ENCODE data around the gene DHX9. TPM values are rescaled to one million over a fixed set of nuclear protein-coding genes. Genes with fewer than 3 reads are reported as not detected.

The DHX9 gene
- total RNA-seq, 1 donor from 2014 or later, result 61.9 TPM

GRCh38 chr1:182829285-182829932 lies 9.7 kb upstream of the DHX9 start:
- H3K4me1 ChIP-seq, result no peaks in the 10 kb centered on the region

GRCh38 chr1:182833271-182833670 lies 5.9 kb upstream of the DHX9 start:
- no peak overlapping the region for H3K4me3 ChIP-seq
- TF ChIP-seq CTCF (IDR thresholded peaks at IDR 0.05; ENCODE audit: borderline replicate concordance), result no peak
- no peaks in the 10 kb centered on the region for H3K36me3 ChIP-seq
- intact Hi-C loops (cut with micrococcal nuclease), result no loop called here
- no peaks in the 10 kb centered on the region for H3K4me1 ChIP-seq
- H3K27ac ChIP-seq (replicated peaks), result no peak overlapping the region
- H3K9me3 ChIP-seq (replicated peaks), result no peaks in the 10 kb centered on the region
- no peak for DNase-seq
- H3K27me3 ChIP-seq (ENCODE audit: low read depth), result no peaks in the 10 kb centered on the region

More at GRCh38 chr1:182829285-182829932, 9.7 kb upstream of the DHX9 start:
- Histone ChIP-seq H3K9me3 (replicated peaks) (no peaks in the 10 kb centered on the region), H3K27ac (replicated peaks) (no peak overlapping the region), H3K36me3 (no peaks in the 10 kb centered on the region), H3K4me3 (no peak overlapping the region), H3K27me3 (ENCODE audit: low read depth) (no peaks in the 10 kb centered on the region)
- no peak for TF ChIP-seq CTCF (IDR thresholded peaks at IDR 0.05; ENCODE audit: borderline replicate concordance)
- intact Hi-C loops (cut with micrococcal nuclease), result no loop called here
- DNase-seq, result no peak

DNA sequence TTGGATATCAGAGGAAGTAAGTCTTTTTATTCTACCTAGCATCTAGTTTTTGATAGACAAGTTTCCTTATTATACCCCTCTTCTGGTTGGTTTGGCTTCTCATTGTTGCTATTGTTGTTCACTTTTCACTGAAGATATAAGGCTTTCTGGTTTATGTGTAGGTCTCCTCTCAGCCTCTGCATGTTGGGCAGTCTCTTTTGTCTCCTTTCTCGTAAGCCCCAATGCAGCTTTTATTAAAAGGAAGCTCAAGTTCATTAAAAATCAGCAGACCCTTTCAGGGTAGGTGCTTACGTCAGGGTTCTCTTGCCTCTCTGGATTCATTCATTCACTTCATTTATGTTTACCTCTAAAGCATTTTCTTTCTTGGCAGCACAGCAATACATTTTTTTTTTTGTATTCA lies 4.8 kb upstream of the DHX9 start:
- H3K4me1 ChIP-seq, result peaks cover 6% of the 10 kb centered on the region
- no peaks in the 10 kb centered on the region for H3K9me3 ChIP-seq (replicated peaks)
- intact Hi-C loops (cut with micrococcal nuclease), result no loop called here
- no peak for DNase-seq
- no peak for TF ChIP-seq CTCF (IDR thresholded peaks at IDR 0.05; ENCODE audit: borderline replicate concordance)
- H3K27me3 ChIP-seq (ENCODE audit: low read depth), result no peaks in the 10 kb centered on the region
- no peak overlapping the region for H3K4me3 ChIP-seq
- H3K36me3 ChIP-seq, result no peaks in the 10 kb centered on the region
- no peak overlapping the region for H3K27ac ChIP-seq (replicated peaks)

DNA sequence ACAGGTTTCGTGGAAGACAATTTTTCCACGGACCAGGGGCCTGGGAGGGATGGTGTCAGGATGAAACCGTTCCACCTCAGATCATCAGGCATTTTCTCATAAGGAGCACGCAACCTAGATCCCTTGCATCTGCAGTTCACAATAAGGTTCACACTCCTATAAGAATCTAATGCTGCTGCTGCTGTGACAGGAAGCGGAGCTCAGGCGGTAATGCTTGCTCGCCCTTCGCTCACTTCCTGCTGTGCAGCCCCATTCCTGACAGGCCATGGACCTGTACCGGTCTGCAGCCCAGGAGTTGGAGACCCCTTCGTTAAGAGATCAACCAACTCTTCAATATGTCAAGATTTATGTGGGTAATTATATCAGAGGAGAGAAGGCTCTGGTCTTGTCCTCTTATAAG lies 3.3 kb upstream of the DHX9 start:
- Histone ChIP-seq H3K27me3 (ENCODE audit: low read depth) (no peaks in the 10 kb centered on the region), H3K27ac (replicated peaks) (no peak overlapping the region), H3K4me1 (peaks cover 21% of the 10 kb centered on the region), H3K36me3 (no peaks in the 10 kb centered on the region), H3K9me3 (replicated peaks) (no peaks in the 10 kb centered on the region), H3K4me3 (no peak overlapping the region)
- intact Hi-C loops (cut with micrococcal nuclease), result no loop called here
- no peak for DNase-seq
- no peak for TF ChIP-seq CTCF (IDR thresholded peaks at IDR 0.05; ENCODE audit: borderline replicate concordance)

GRCh38 chr1:182841368-182841988 lies 2.3 kb downstream of the DHX9 start:
- H3K4me3 ChIP-seq, result peak overlapping the region; percentile 91
- H3K4me1 ChIP-seq, result peaks cover 60% of the 10 kb centered on the region
- no peak for DNase-seq
- H3K36me3 ChIP-seq, result peaks cover 28% of the 10 kb centered on the region
- no peak overlapping the region for H3K27ac ChIP-seq (replicated peaks)
- no peaks in the 10 kb centered on the region for H3K27me3 ChIP-seq (ENCODE audit: low read depth)
- intact Hi-C loops (cut with micrococcal nuclease), result no loop called here
- H3K9me3 ChIP-seq (replicated peaks), result no peaks in the 10 kb centered on the region
- TF ChIP-seq CTCF (IDR thresholded peaks at IDR 0.05; ENCODE audit: borderline replicate concordance), result no peak
